IPS DF 6.9 (cell line): ENCODE results near the gene MMP14.
"Not testable (repeated sequence)": the region's sequence is repeated elsewhere in the genome, so short reads cannot be mapped to it uniquely, and the experiment has no call there.

ENCODE experiments used
- DNase-seq: peaks from one replicate; pipeline ENCODE4 v3.0.0-alpha.2; 2013; ENCODE audit warnings: low read depth, low spot score
- H3K27ac ChIP-seq: one replicate; pipeline ENCODE4 v1.5.1; 2013; ENCODE audit warnings: low read length, control low read depth
- H3K27me3 ChIP-seq: 2 replicates; pipeline ENCODE4 v1.6.1; 2013; ENCODE audit warnings: mild to moderate bottlenecking, low read length; ENCODE audit not compliant: control insufficient read depth, insufficient read depth
- H3K36me3 ChIP-seq: 2 replicates; pipeline ENCODE4 v1.6.1; 2013; ENCODE audit warnings: low read length; ENCODE audit not compliant: control insufficient read depth, insufficient read depth
- H3K4me1 ChIP-seq: 2 replicates; pipeline ENCODE4 v1.6.1; 2013; ENCODE audit warnings: low read length; ENCODE audit not compliant: control insufficient read depth, insufficient read depth
- H3K4me3 ChIP-seq: 2 replicates; pipeline ENCODE4 v1.5.1; 2013; ENCODE audit warnings: mild to moderate bottlenecking, low read length
- H3K9me3 ChIP-seq: 2 replicates; pipeline ENCODE4 v1.6.1; 2013; ENCODE audit warnings: low read length, inconsistent platforms; ENCODE audit not compliant: control insufficient read depth, insufficient read depth
- WGBS: extraction: QIAGEN DNeasy Blood & Tissue Kit; methylation state at CpG from one replicate; pipeline ENCODE4 v1.1.7; 2013; ENCODE audit warnings: mixed read lengths, missing lambda C conversion rate; ENCODE audit not compliant: insufficient read length, insufficient coverage; 5-methylcytosine and 5-hydroxymethylcytosine counted together

The MMP14 gene

DNA sequence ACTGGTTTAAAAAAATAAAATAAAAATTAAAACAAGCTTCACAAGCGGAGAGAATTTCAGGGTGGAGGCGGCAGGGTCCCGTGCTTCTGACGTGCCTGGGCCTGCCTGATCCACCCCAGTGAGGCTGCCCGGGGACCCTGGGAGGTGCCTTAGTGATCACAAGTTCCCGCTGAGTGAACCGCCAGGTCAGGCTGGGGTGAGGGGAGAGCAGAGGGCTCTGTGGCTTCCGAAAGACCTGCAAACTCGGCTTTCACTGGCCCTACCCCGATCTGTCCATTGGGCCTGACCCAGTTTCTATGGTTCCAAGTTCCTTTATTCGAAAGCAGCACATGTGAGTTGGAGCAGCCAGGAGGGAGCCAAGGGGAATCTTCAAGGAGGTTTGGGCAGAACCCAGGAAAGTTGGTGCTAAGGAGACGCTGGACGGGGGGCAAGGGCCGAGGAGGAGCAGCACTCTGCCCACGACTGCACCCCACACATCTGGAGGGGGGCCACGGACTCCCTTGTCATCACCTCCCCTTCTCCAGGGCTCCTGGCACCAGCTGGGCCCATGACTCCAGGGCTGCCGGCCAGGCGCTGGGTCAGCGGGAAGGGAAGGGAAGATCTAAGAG is 12.9 kb downstream of the MMP14 start:
- no peaks in the 10 kb centered on the region for H3K27me3 ChIP-seq
- peaks cover 8% of the 10 kb centered on the region for H3K4me1 ChIP-seq
- no peak overlapping the region for H3K4me3 ChIP-seq
- no peaks in the 10 kb centered on the region for H3K9me3 ChIP-seq
- peaks cover 19% of the 10 kb centered on the region for H3K36me3 ChIP-seq
- H3K27ac ChIP-seq = no peak overlapping the region
- WGBS = no CpG with 5 or more reads among the region's 19 CpGs
- DNase-seq = no peak

- peaks cover 5% of the 10 kb centered on the region; the same call in 1 of the 2 replicates for H3K36me3 ChIP-seq
- H3K4me1 ChIP-seq = peaks cover 8% of the 10 kb centered on the region
- no peak for DNase-seq
- H3K9me3 ChIP-seq = no peaks in the 10 kb centered on the region
- no peak overlapping the region for H3K4me3 ChIP-seq
- no peak overlapping the region for H3K27ac ChIP-seq
- H3K27me3 ChIP-seq = no peaks in the 10 kb centered on the region
- WGBS = no CpG with 5 or more reads among the region's 9 CpGs
Observed at GRCh38 chr14:22850944-22851764, 14.8 kb downstream of the MMP14 start.

- not testable (repeated sequence) for H3K9me3 ChIP-seq, H3K4me3 ChIP-seq, H3K36me3 ChIP-seq, H3K27me3 ChIP-seq, H3K27ac ChIP-seq, H3K4me1 ChIP-seq, DNase-seq
- no CpG with 5 or more reads among the region's 12 CpGs for WGBS
Observed at GRCh38 chr14:22852178-22852577, 15.8 kb downstream of the MMP14 start.

DNA sequence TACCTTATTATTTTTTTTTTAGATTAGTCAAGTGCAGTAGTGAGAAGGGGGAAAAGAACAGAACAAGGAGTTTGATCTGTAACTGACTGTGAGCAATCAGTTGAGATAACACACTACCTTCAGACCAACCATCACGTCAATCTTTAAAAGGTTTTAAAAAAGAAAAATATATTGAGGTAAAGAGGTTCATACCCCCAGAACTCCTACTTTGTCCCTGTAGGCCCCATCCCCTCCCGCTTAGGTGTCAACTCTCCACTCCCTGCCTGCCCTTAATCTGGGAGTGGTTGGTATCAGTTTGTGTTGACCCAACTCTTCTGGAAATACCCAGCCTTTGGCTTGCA is 16.2 kb downstream of the MMP14 start:
- peaks cover 8% of the 10 kb centered on the region for H3K4me1 ChIP-seq

DNA sequence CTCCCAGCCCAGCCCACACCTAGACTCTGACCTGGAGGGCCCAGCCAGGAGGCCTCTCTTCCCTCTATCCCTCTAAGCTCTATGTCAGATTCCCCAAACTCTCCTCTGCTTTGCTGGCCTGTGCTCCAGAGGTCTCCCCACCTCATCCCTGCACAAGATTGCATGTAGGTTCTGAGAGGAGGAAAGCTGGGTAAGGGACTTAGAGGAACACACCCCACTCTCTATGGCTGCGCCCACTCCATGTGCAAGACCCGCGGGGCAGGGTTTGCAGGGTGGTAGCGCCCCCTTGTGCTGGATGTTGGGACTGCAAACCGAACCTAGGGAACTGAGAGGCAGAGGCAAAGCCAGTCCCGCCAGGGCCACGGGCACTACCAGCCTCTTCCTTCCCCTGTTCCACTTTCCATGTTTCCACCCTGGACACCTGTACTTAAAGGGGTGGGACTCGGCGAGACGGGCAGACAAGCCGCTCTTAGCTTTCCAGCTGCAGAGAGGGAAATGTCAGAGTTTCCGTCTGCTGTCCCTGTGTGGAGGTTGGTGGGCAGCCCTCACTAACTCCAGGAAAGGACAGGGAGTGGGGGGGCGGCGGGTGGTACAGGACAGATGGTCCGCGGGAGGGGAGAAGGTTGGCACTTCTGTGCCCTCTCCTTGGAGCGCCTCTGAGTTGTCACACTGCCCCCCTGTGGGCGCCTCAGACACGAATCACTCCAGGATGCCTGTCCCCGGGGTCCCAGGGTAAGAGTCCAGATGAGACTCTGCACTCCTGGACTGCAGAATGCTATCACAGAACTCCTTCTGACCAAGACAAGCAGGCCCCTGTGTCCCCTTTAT is 16.8 kb downstream of the MMP14 start:
- Histone ChIP-seq H3K27me3 (no peaks in the 10 kb centered on the region), H3K4me3 (peak overlapping the region; percentile 24; the same call in 1 of the 2 replicates), H3K36me3 (no peaks in the 10 kb centered on the region), H3K27ac (no peak overlapping the region), H3K4me1 (peaks cover 6% of the 10 kb centered on the region), H3K9me3 (no peaks in the 10 kb centered on the region)
- no peak for DNase-seq
- WGBS = no CpG with 5 or more reads among the region's 20 CpGs

More for the DNA sequence above, 16.2 kb downstream of the MMP14 start:
- Histone ChIP-seq H3K9me3 (no peaks in the 10 kb centered on the region), H3K4me3 (no peak overlapping the region), H3K36me3 (no peaks in the 10 kb centered on the region), H3K27ac (no peak overlapping the region), H3K27me3 (no peaks in the 10 kb centered on the region)
- no peak for DNase-seq
- WGBS = no CpG with 5 or more reads among the region's 2 CpGs

DNA sequence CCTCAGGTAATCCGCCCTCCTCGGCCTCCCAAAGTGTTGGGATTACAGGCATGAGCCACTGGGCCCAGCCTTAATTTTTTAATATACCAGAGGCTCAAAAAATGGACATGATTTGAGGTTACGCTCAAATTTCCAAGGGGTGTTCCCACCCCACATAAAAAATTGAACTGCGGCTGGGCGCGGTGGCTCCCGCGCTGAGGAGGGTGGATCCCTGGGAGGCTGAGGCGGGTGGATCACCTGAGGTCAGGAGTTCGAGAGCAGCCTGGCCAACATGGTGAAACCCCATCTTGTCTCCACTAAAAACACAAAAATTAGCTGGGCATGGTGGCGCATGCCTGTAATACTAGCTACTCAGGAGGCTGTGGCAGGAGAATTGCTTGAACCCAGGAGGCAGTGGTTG is 17.9 kb downstream of the MMP14 start:
- not testable (repeated sequence) for DNase-seq, H3K27me3 ChIP-seq, H3K27ac ChIP-seq, H3K9me3 ChIP-seq, H3K4me3 ChIP-seq, H3K36me3 ChIP-seq, H3K4me1 ChIP-seq
- no CpG with 5 or more reads among the region's 11 CpGs for WGBS

- Histone ChIP-seq H3K27ac (no peak overlapping the region), H3K4me1 (0 out of 2 replicates have a peak, but pooled peaks cover 3% of the 10 kb centered on the region), H3K36me3 (no peaks in the 10 kb centered on the region), H3K4me3 (no peak overlapping the region), H3K9me3 (no peaks in the 10 kb centered on the region), H3K27me3 (no peaks in the 10 kb centered on the region)
- DNase-seq = no peak
- no CpG with 5 or more reads among the region's 8 CpGs for WGBS
Observed at GRCh38 chr14:22854963-22855724, 18.8 kb downstream of the MMP14 start.

DNA sequence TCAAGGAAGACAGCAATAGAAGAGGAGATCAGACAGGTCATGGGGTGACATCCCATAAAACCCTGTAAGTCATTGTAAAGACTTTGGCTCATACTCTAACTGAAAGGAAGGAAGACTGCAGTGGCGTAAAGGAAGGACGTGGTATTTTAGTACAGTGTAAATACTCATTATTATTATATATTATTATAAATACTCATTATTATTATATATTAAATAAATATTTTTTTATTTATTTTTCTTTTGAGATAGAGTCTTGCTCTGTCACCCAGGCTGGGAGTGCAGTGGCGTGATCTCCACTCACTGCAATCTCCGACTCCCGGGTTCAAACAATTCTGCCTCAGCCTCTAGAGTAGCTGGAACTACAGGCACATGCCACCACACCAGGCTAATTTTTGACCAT is 20.0 kb downstream of the MMP14 start:
- no peak for DNase-seq
- H3K4me1 ChIP-seq = 0 out of 2 replicates have a peak, but pooled peaks cover 3% of the 10 kb centered on the region
- H3K9me3 ChIP-seq = no peaks in the 10 kb centered on the region
- H3K4me3 ChIP-seq = no peak overlapping the region
- no peaks in the 10 kb centered on the region for H3K36me3 ChIP-seq
- H3K27me3 ChIP-seq = no peaks in the 10 kb centered on the region
- no CpG with 5 or more reads among the region's 5 CpGs for WGBS
- no peak overlapping the region for H3K27ac ChIP-seq

DNA sequence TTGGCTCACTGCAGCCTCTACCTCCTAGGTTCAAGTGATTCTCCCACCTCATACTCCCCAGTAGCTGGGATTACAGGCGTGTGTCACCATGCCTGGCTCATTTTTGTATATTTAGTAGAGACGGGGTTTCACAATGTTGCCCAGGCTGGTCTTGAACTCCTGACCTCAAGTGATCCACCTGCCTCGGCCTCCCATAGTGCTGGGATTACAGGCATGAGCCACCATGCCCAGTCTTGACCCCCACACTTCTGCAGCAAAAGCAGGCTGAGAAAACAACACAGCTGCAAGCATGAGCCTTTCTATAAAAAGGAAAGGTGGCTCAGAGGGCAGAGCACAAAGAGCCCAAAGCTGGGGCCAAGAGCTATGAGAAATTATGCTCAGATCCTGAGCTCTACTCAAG is 24.0 kb downstream of the MMP14 start:
- no CpG with 5 or more reads among the region's 3 CpGs for WGBS
- not testable (repeated sequence) for H3K4me1 ChIP-seq, H3K4me3 ChIP-seq, DNase-seq, H3K9me3 ChIP-seq, H3K27me3 ChIP-seq, H3K36me3 ChIP-seq, H3K27ac ChIP-seq

DNA sequence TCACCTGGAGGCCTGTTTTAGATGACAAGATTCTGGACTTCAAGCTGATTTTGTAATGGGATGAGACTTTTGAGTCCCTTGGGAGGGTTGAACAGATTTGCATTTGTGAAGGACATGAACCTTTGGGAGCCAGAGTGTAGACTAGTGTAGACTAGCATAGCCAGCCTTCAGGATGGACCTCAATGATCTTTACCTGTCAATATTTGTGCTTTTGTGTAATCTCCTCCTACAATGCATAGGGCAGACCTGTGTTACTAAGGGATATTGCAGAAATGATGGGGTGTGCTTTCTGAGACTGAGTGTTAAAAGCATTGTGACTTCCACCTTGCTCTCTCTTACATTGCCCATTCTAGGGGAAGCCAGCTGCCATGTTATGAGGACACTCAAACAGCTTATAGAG is 25.3 kb downstream of the MMP14 start:
- H3K36me3 ChIP-seq = no peaks in the 10 kb centered on the region
- no peak overlapping the region for H3K4me3 ChIP-seq
- no peak for DNase-seq
- H3K4me1 ChIP-seq = no peaks in the 10 kb centered on the region
- H3K27me3 ChIP-seq = no peaks in the 10 kb centered on the region
- H3K27ac ChIP-seq = no peak overlapping the region
- H3K9me3 ChIP-seq = no peaks in the 10 kb centered on the region
